Bronchial epithelial cell (primary cell): ENCODE data around the gene OR10G3. TPM values are rescaled to one million over a fixed set of nuclear protein-coding genes. Genes with fewer than 3 reads are reported as not detected.
"Not testable (repeated sequence)": the region's sequence is repeated elsewhere in the genome, so short reads cannot be mapped to it uniquely, and the experiment has no call there.

Source experiments
- DNase-seq: peaks from one replicate; pipeline ENCODE4 v3.0.0-alpha.2; 2010; ENCODE audit warnings: low read depth
- FAIRE-seq: peaks from 2 replicates; lab custom pipeline; 2011; peaks lifted over from hg19 to GRCh38; lab: Jason Lieb, UNC
- H3K27me3 ChIP-seq: 2 replicates; pipeline ENCODE4 v1.5.1; 2011; ENCODE audit warnings: low read length; ENCODE audit not compliant: control insufficient read depth, insufficient read depth
- H3K36me3 ChIP-seq: 2 replicates; pipeline ENCODE4 v1.5.1; 2011; ENCODE audit warnings: low read length; ENCODE audit not compliant: control insufficient read depth, insufficient read depth
- H3K4me3 ChIP-seq: 2 replicates; pipeline ENCODE4 v1.5.1; 2011; ENCODE audit warnings: mild to moderate bottlenecking, low read depth, low read length, control low read depth
- total RNA-seq: library from RNA; depleted of rRNA; stranded (reverse); fragments of >200 nt; gene quantifications from 2 replicates; pipeline ENCODE4 v1.2.1, GENCODE V29; 2014
- TF ChIP-seq, protein P1 (sequence below): IDR thresholded peaks from 2 replicates; pipeline ENCODE4 v1.5.1; 2011; ENCODE audit warnings: mild to moderate bottlenecking, moderate library complexity, low read length, control low read depth, inconsistent platforms; ENCODE audit not compliant: insufficient read depth, severe bottlenecking

The OR10G3 gene
- total RNA-seq, 1 donor from 2014 or later, result not detected

DNA sequence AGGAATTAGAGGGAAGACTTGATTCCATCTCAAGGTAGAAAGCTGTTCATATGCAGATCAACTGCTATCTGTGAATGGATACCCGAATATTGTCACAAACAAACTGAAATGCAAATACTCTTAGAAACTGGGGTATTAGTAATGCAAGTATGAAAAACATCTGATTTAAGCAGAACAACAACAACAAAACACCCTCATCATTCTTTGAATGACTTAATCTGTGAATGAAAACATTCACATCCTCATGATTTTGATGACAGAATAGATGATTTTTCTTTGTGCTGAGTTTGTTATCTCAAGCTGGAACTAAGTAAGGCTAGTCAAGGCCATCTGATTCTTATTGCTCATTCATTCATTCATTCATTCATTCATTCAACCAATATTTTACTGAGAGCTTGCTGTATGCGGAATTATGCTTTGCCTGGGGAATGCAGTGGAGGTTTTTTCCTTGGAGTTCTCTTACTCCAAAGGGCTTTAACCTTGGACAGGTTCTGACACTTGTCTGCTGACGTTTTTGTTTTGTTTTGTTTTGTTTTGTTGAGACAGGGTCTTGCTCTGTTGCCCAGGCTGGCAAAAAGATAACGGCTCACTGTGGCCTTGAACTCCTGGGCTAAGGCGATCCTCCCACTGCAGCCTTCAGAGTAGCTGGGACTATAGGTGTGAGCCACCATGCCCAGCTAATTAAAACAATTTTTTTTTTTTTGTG is 23.3 kb downstream of the OR10G3 start:
- no peak for FAIRE-seq
- Histone ChIP-seq H3K36me3 (no peaks in the 10 kb centered on the region), H3K4me3 (no peak overlapping the region), H3K27me3 (no peaks in the 10 kb centered on the region)
- TF ChIP-seq, protein P1, sequence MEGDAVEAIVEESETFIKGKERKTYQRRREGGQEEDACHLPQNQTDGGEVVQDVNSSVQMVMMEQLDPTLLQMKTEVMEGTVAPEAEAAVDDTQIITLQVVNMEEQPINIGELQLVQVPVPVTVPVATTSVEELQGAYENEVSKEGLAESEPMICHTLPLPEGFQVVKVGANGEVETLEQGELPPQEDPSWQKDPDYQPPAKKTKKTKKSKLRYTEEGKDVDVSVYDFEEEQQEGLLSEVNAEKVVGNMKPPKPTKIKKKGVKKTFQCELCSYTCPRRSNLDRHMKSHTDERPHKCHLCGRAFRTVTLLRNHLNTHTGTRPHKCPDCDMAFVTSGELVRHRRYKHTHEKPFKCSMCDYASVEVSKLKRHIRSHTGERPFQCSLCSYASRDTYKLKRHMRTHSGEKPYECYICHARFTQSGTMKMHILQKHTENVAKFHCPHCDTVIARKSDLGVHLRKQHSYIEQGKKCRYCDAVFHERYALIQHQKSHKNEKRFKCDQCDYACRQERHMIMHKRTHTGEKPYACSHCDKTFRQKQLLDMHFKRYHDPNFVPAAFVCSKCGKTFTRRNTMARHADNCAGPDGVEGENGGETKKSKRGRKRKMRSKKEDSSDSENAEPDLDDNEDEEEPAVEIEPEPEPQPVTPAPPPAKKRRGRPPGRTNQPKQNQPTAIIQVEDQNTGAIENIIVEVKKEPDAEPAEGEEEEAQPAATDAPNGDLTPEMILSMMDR, result no peak
- no peak for DNase-seq

- TF ChIP-seq, protein P1, result no peak
- no peak for FAIRE-seq
- H3K4me3 ChIP-seq, result no peak overlapping the region
- DNase-seq, result no peak
- no peaks in the 10 kb centered on the region for H3K27me3 ChIP-seq
- H3K36me3 ChIP-seq, result no peaks in the 10 kb centered on the region
Observed at GRCh38 chr14:21553266-21553665, 26.6 kb downstream of the OR10G3 start.

GRCh38 chr14:21544588-21544987 is 35.3 kb downstream of the OR10G3 start:
- not testable (repeated sequence) for DNase-seq, H3K4me3 ChIP-seq, H3K27me3 ChIP-seq, FAIRE-seq, H3K36me3 ChIP-seq

DNA sequence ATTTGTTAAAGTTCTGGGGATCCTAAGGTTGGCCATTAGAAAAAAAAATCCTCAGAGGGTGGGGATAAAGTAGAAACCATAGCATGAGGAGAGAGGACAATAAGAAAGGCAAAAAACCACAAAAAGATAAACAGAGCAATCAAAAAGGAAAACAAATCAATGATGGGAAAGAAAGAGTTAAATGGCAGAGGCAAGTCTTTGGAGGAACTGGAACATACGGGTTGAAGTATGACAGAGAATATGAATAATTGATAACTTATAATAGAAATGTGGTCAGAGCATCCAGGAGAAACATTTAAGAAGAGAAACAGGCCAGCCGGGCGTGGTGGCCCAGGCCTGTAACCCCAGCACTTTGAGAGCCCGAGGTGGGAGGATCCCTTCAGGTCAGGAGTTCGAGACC is 35.9 kb downstream of the OR10G3 start:
- Histone ChIP-seq H3K4me3 (no peak overlapping the region), H3K36me3 (no peaks in the 10 kb centered on the region), H3K27me3 (no peaks in the 10 kb centered on the region)
- DNase-seq, result no peak
- TF ChIP-seq, protein P1, result no peak
- FAIRE-seq, result no peak

DNA sequence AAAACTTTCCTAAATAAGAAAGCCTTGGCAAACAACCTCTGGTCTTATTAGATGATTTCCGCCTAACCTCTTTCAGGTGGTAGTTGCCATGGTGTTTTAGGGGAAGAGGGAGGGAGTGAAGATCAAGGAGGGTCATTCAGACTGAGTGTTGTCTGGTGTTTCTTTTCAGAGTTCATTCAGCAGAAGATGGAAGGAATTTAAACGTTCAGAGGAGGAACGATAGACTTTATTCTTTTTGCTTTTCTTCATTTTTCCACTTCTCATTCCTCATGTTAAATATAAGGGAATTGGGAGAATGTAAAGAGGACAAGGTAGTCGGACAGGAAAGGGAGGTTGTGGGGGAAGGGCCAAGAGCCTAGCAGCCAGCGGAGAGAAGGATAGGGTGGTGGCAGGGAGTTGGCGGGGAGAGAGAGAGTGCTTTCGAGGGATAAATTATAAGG is 36.3 kb downstream of the OR10G3 start:
- no peak for FAIRE-seq
- H3K4me3 ChIP-seq, result no peak overlapping the region
- no peak for DNase-seq
- TF ChIP-seq, protein P1, result no peak
- no peaks in the 10 kb centered on the region for H3K27me3 ChIP-seq
- H3K36me3 ChIP-seq, result no peaks in the 10 kb centered on the region

GRCh38 chr14:21541413-21542074 is 38.3 kb downstream of the OR10G3 start:
- H3K36me3 ChIP-seq, result no peaks in the 10 kb centered on the region
- no peak overlapping the region for H3K4me3 ChIP-seq
- peaks cover 4% of the 10 kb centered on the region for H3K27me3 ChIP-seq
- FAIRE-seq (no peak), DNase-seq (no peak)
- TF ChIP-seq, protein P1, result no peak
